ENCODE results near the gene SLC35F3. TPM values are rescaled to one million over a fixed set of nuclear protein-coding genes. Genes with fewer than 3 reads are reported as not detected.

The SLC35F3 gene
- total RNA-seq, 1 donor from 2014 or later: 0.49 TPM

- no peak for DNase-seq (ENCODE audit: extremely low spot score in 2 of 2)
Observed at GRCh38 chr1:234316937-234317336, 412.5 kb downstream of the SLC35F3 start.

GRCh38 chr1:234320069-234320468 is 415.6 kb downstream of the SLC35F3 start:
- Histone ChIP-seq H3K27me3 (no peaks in the 10 kb centered on the region), H3K9me3 (no peaks in the 10 kb centered on the region), H3K36me3 (no peaks in the 10 kb centered on the region), H3K4me1 (no peaks in the 10 kb centered on the region), H3K4me3 (no peak overlapping the region), H3K27ac (no peak overlapping the region)
- intact Hi-C loops (cut with DNase I): no loop called here
- no peak for TF ChIP-seq POLR2AphosphoS5 (IDR thresholded peaks at IDR 0.05; ENCODE audit: insufficient read depth in 1 of 2, low read depth in 1 of 2)
- no peak for TF ChIP-seq CTCF (IDR thresholded peaks at IDR 0.05)
- TF ChIP-seq POLR2A (IDR thresholded peaks at IDR 0.05): no peak
- no peak for DNase-seq (ENCODE audit: extremely low spot score in 2 of 2)

More at GRCh38 chr1:234316937-234317336, 412.5 kb downstream of the SLC35F3 start:
- Histone ChIP-seq H3K27ac (no peak overlapping the region), H3K27me3 (no peaks in the 10 kb centered on the region), H3K4me3 (no peak overlapping the region), H3K9me3 (no peaks in the 10 kb centered on the region), H3K36me3 (no peaks in the 10 kb centered on the region), H3K4me1 (no peaks in the 10 kb centered on the region)
- TF ChIP-seq POLR2A (IDR thresholded peaks at IDR 0.05) (no peak), POLR2AphosphoS5 (IDR thresholded peaks at IDR 0.05; ENCODE audit: insufficient read depth in 1 of 2, low read depth in 1 of 2) (no peak), CTCF (IDR thresholded peaks at IDR 0.05) (no peak)
- intact Hi-C loops (cut with DNase I): no loop called here

- H3K9me3 ChIP-seq: no peaks in the 10 kb centered on the region
- H3K36me3 ChIP-seq: no peaks in the 10 kb centered on the region
- no peak overlapping the region for H3K4me3 ChIP-seq
- no peaks in the 10 kb centered on the region for H3K4me1 ChIP-seq
- TF ChIP-seq POLR2A (IDR thresholded peaks at IDR 0.05) (no peak), POLR2AphosphoS5 (IDR thresholded peaks at IDR 0.05; ENCODE audit: insufficient read depth in 1 of 2, low read depth in 1 of 2) (no peak), CTCF (IDR thresholded peaks at IDR 0.05) (no peak)
- no peaks in the 10 kb centered on the region for H3K27me3 ChIP-seq
- no peak for DNase-seq (ENCODE audit: extremely low spot score in 2 of 2)
- no peak overlapping the region for H3K27ac ChIP-seq
- intact Hi-C loops (cut with DNase I): no loop called here
Observed at GRCh38 chr1:234320549-234320948, 416.1 kb downstream of the SLC35F3 start.

GRCh38 chr1:234321231-234321630 is 416.8 kb downstream of the SLC35F3 start:
- DNase-seq (ENCODE audit: extremely low spot score in 2 of 2): no peak
- no peak for TF ChIP-seq POLR2A (IDR thresholded peaks at IDR 0.05)
- TF ChIP-seq CTCF (IDR thresholded peaks at IDR 0.05): no peak
- no peak for TF ChIP-seq POLR2AphosphoS5 (IDR thresholded peaks at IDR 0.05; ENCODE audit: insufficient read depth in 1 of 2, low read depth in 1 of 2)
- no peak overlapping the region for H3K4me3 ChIP-seq
- intact Hi-C loops (cut with DNase I): no loop called here
- H3K4me1 ChIP-seq: no peaks in the 10 kb centered on the region
- no peaks in the 10 kb centered on the region for H3K9me3 ChIP-seq
- H3K27me3 ChIP-seq: no peaks in the 10 kb centered on the region
- no peaks in the 10 kb centered on the region for H3K36me3 ChIP-seq
- H3K27ac ChIP-seq: no peak overlapping the region

- no peak overlapping the region for H3K27ac ChIP-seq
- H3K9me3 ChIP-seq: no peaks in the 10 kb centered on the region
- no peaks in the 10 kb centered on the region for H3K4me1 ChIP-seq
- H3K27me3 ChIP-seq: no peaks in the 10 kb centered on the region
- intact Hi-C loops (cut with DNase I): no loop called here
- DNase-seq (ENCODE audit: extremely low spot score in 2 of 2): no peak
- no peak for TF ChIP-seq POLR2A (IDR thresholded peaks at IDR 0.05)
- no peak for TF ChIP-seq POLR2AphosphoS5 (IDR thresholded peaks at IDR 0.05; ENCODE audit: insufficient read depth in 1 of 2, low read depth in 1 of 2)
- no peak for TF ChIP-seq CTCF (IDR thresholded peaks at IDR 0.05)
- no peaks in the 10 kb centered on the region for H3K36me3 ChIP-seq
- H3K4me3 ChIP-seq: no peak overlapping the region
Observed at GRCh38 chr1:234322097-234322496, 417.6 kb downstream of the SLC35F3 start.
